Measurements from ENCODE around the gene CD58. TPM values are rescaled to one million over a fixed set of nuclear protein-coding genes. Genes with fewer than 3 reads are reported as not detected.

The CD58 gene
- total RNA-seq, 4 donors from 2014 or later, result 20.3 to 23.4 (median 21.7) TPM

GRCh38 chr1:116514708-116515525, 55.9 kb downstream of the CD58 start:
- H3K9me3 ChIP-seq, result no peaks in the 10 kb centered on the region
- intact Hi-C loops (cut with DNase I), result no loop called here
- 67% methylated on average over 8 of the region's 8 CpGs for WGBS
- no peak for DNase-seq (ENCODE audit: extremely low spot score)
- H3K36me3 ChIP-seq, result peaks cover 0 to 20% (median 5%) of the 10 kb centered on the region in 4 donors
- H3K27me3 ChIP-seq, result no peaks in the 10 kb centered on the region
- no peak for TF ChIP-seq POLR2A (IDR thresholded peaks at IDR 0.05; ENCODE audit: low read depth)
- TF ChIP-seq POLR2AphosphoS5 (IDR thresholded peaks at IDR 0.05), result no peak
- no peak for TF ChIP-seq CTCF (IDR thresholded peaks at IDR 0.05)
- TF ChIP-seq EP300 (IDR thresholded peaks at IDR 0.05), result no peak
- peaks cover 0 to 11% (median 3%) of the 10 kb centered on the region in 4 donors for H3K4me1 ChIP-seq
- no peak overlapping the region for H3K4me3 ChIP-seq
- peak overlapping the region in 2 of 4 donors; percentile 9 to 13 for H3K27ac ChIP-seq (replicated peaks in 1 of 4)

GRCh38 chr1:116513956-116514355, 56.9 kb downstream of the CD58 start:
- WGBS, result 77% methylated on average over 4 of the region's 4 CpGs
- H3K4me1 ChIP-seq, result peaks cover 6 to 11% (median 9%) of the 10 kb centered on the region in 4 donors
- no peak overlapping the region for H3K27ac ChIP-seq (replicated peaks in 1 of 4)

GRCh38 chr1:116511459-116512019, 59.3 kb downstream of the CD58 start:
- DNase-seq (ENCODE audit: extremely low spot score), result no peak
- intact Hi-C loops (cut with DNase I), result no loop called here
- WGBS, result 96% methylated on average over 2 of the region's 2 CpGs
- no peaks in the 10 kb centered on the region for H3K27me3 ChIP-seq
- TF ChIP-seq EP300 (IDR thresholded peaks at IDR 0.05) (no peak), CTCF (IDR thresholded peaks at IDR 0.05) (no peak), POLR2AphosphoS5 (IDR thresholded peaks at IDR 0.05) (no peak), POLR2A (IDR thresholded peaks at IDR 0.05; ENCODE audit: low read depth) (no peak)
- no peaks in the 10 kb centered on the region for H3K36me3 ChIP-seq
- H3K4me3 ChIP-seq, result no peak overlapping the region
- H3K4me1 ChIP-seq, result peaks cover 7 to 15% (median 11%) of the 10 kb centered on the region in 4 donors
- no peaks in the 10 kb centered on the region for H3K9me3 ChIP-seq
- no peak overlapping the region for H3K27ac ChIP-seq (replicated peaks in 1 of 4)

More at GRCh38 chr1:116513956-116514355, 56.9 kb downstream of the CD58 start:
- no peaks in the 10 kb centered on the region for H3K27me3 ChIP-seq
- intact Hi-C loops (cut with DNase I), result no loop called here
- H3K36me3 ChIP-seq, result peaks cover 0 to 12% (median 4%) of the 10 kb centered on the region in 4 donors
- no peaks in the 10 kb centered on the region for H3K9me3 ChIP-seq
- H3K4me3 ChIP-seq, result no peak overlapping the region
- no peak for DNase-seq (ENCODE audit: extremely low spot score)
- no peak for TF ChIP-seq POLR2AphosphoS5 (IDR thresholded peaks at IDR 0.05)

DNA sequence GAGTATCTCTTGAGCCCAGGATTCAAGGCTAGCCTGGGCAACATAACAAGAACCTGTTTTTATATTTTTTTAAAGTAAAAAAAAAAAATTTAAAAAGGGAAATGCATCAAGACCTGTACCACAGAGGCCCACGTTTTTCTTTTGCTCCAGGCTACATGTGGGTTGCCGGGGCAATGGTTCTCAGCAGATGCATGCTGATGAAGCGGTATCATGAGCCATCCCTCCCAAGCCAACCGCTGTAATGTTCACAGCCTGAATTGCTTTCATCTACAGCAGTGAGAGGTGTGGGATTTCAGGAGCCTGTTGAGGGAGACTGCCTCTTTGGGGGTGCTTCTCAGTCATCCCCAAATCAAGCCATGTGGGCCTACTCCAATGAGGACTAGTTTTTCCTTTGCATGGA, 60.5 kb downstream of the CD58 start:
- no peak overlapping the region for H3K4me3 ChIP-seq
- intact Hi-C loops (cut with DNase I), result no loop called here
- H3K27ac ChIP-seq (replicated peaks in 1 of 4), result no peak overlapping the region
- no peaks in the 10 kb centered on the region for H3K36me3 ChIP-seq
- 86% methylated on average over 4 of the region's 4 CpGs for WGBS
- TF ChIP-seq POLR2AphosphoS5 (IDR thresholded peaks at IDR 0.05) (no peak), CTCF (IDR thresholded peaks at IDR 0.05) (no peak), EP300 (IDR thresholded peaks at IDR 0.05) (no peak), POLR2A (IDR thresholded peaks at IDR 0.05; ENCODE audit: low read depth) (no peak)
- H3K27me3 ChIP-seq, result no peaks in the 10 kb centered on the region
- no peaks in the 10 kb centered on the region for H3K9me3 ChIP-seq
- peaks cover 7 to 15% (median 11%) of the 10 kb centered on the region in 4 donors for H3K4me1 ChIP-seq
- no peak for DNase-seq (ENCODE audit: extremely low spot score)
